Erythroblast (primary cell): ENCODE data around the gene DDX56.

Experiments
- GATA1 ChIP-seq: IDR thresholded peaks from 2 replicates; pipeline ENCODE4 v1.6.1; 2011; ENCODE audit warnings: low read depth, mild to moderate bottlenecking, control low read depth, low read length, moderate library complexity
- POLR2A ChIP-seq: IDR thresholded peaks from 2 replicates; pipeline ENCODE4 v1.6.1; 2011; ENCODE audit warnings: mild to moderate bottlenecking, low read length

GRCh38 chr7:44518761-44519160 is 54.9 kb downstream of the DDX56 start:
- TF ChIP-seq POLR2A (no peak), GATA1 (no peak)
